GM08714 (cell line): ENCODE measurements around the gene HOXC10.

Experiments used
- H3K4me3 ChIP-seq: fragments of 200-500 bp; sonication (Bioruptor generic); 2 replicates; pipeline ENCODE4 v1.5.1; 2014; ENCODE audit warnings: mild to moderate bottlenecking, low read length, inconsistent platforms
- ZNF274 ChIP-seq: IDR thresholded peaks from 2 replicates; pipeline ENCODE4 v1.6.1; 2012; ENCODE audit warnings: mild to moderate bottlenecking, low read depth, low read length

The HOXC10 gene

DNA sequence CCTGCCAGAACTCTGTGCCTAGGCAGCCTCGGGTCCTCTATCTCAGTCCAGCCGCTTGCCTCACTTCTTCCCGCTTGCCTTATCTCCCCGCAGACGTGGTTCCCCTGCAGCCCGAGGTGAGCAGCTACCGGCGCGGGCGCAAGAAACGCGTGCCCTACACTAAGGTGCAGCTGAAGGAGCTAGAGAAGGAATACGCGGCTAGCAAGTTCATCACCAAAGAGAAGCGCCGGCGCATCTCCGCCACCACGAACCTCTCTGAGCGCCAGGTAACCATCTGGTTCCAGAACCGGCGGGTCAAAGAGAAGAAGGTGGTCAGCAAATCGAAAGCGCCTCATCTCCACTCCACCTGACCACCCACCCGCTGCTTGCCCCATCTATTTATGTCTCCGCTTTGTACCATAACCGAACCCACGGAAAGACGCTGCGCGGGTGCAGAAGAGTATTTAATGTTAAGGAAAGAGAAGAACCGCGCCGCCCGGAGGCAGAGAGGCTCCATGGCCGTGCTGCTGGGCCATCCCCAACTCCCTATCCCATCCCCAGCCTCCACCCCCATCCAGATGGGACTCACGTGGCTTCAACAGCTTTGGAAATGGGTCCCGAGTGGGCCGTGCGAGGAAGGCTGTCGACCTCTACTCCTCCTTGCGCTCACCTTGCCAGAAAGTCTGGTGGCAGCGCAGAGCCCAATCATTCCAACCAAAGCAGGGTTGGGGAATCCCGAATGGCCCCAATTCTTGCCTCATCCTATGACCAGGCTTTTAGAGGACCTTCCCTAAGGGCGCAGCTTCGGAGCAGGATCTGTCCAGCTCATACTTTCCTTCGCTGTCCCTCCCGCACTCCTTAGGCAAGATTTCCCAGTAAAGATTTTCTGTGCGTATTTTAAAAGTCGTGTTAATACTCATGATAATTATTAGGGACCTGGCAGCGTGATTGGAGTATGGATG is 39.8 kb upstream of the HOXC10 start:
- no peak for TF ChIP-seq ZNF274
- no peak overlapping the region for H3K4me3 ChIP-seq

DNA sequence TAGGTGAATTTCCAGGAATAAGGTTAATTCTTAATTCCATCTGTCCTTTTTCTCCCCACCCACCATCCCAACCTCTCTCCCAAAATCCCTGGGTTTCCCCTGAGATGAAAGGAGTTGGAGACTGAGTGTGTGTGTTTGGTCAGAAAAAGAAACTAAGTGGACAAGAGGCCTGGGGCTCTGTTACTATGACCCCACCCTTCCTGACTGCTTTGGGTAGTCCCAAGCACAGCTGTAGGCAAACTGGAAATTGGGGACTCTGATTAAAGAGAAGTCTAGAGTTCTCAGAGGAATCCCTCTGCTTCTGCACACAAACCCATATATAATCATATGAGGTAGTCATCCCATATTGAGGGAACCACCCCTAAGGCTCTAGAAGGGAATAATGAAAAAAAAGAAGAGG is 37.2 kb upstream of the HOXC10 start:
- no peak overlapping the region for H3K4me3 ChIP-seq
- TF ChIP-seq ZNF274, result no peak

DNA sequence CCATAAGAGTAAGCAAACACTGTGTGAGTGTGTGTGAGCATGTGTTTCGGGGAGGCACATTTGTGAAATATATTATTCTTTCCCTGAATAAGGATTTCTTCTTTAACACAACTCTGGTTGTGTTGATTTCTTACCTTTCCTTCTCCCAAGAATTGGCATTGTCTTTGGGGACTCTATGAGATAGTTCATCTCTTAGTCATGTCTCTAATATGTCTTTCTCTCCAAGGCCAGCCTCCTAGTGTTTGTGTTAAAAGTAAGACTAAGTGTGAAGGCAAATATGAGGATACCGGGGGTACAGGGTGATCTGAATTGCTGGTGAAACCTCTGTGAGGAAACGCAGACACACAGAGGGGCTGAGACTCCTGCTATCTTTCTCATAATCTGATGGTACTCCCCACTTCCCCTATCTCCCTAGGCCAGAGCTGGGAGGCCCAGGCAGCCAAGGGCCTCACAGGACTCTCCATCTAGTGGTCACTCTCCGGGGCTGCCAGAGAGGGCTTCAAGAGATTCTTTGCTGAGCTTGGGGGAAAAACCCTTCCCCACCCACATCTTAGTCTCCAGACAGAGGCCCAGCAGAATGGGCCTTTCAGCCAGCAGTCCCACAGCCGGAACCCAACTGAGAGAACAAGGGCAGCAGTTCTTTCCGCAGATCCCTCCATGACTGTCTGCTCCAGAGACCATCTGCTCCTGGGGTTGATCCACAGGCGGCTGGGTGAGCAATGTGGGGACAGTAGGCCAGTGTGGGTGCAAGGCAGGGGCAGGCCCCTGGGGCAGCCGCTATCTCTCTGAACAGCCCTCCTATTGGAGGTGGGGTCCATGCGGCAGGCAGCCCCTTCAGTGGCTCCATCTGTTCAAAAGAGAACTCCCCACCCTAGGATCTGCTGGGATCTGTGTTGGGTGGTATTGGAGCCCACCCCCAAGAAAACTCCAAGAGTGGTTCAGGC is 36.0 kb upstream of the HOXC10 start:
- H3K4me3 ChIP-seq, result no peak overlapping the region
- no peak for TF ChIP-seq ZNF274

DNA sequence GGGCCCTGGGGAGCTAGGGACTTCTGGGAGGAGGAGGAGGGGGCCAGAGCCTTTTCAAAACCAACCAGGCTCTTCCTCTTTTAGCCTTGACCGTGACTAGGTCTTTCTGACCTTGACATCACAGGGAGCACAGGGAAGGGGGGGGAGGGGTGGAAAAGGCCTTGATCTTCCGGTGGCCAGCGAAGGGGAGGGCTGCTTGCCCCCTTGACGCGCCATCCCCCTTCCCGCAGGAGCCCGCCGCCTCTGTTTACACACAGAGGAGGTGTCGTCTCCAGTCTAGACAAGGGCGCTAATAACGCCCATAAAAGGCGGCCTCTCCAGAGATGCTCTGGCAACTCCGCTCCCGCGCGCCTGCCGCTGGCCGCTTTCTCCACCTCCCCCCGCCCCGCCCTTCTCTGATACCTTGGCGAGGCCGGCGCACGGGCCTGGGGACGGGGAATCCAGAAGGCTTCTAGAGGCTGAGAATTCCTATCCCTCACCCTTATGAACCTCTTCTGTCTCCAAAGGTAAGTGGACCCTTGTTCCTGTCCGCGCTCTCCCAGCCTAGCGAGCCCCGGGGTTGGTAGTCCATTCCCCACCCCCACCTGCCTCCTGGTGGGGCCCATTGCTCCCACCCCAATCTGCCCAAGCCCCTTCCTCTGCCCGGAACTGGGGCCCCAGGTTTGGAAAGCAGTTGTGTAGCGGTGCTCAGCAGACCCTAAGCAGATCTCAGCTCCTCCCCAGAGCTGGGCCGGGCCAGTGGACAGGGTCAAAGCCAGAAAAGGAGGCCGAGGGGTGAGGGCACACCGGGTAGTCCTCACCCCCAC is 35.1 kb upstream of the HOXC10 start:
- TF ChIP-seq ZNF274, result no peak

DNA sequence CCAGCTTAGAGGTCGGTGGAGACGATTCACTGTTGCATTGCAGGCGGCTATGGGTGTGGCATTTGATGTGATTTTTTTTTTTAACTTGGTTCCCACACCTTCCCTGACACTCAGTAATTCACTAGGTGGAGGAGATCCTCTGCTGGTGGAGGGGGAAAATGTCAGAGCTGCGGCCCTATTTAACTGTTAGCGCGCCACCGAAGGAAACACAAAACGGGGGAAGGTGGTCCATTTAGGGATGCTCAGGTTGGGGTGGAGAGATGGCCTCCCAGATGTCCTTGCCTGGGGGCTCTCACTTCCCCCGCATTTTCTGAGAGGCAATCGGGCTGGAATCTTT is 34.5 kb upstream of the HOXC10 start:
- no peak overlapping the region for H3K4me3 ChIP-seq
- no peak for TF ChIP-seq ZNF274

More for the DNA sequence above, 35.1 kb upstream of the HOXC10 start:
- H3K4me3 ChIP-seq, result no peak overlapping the region

DNA sequence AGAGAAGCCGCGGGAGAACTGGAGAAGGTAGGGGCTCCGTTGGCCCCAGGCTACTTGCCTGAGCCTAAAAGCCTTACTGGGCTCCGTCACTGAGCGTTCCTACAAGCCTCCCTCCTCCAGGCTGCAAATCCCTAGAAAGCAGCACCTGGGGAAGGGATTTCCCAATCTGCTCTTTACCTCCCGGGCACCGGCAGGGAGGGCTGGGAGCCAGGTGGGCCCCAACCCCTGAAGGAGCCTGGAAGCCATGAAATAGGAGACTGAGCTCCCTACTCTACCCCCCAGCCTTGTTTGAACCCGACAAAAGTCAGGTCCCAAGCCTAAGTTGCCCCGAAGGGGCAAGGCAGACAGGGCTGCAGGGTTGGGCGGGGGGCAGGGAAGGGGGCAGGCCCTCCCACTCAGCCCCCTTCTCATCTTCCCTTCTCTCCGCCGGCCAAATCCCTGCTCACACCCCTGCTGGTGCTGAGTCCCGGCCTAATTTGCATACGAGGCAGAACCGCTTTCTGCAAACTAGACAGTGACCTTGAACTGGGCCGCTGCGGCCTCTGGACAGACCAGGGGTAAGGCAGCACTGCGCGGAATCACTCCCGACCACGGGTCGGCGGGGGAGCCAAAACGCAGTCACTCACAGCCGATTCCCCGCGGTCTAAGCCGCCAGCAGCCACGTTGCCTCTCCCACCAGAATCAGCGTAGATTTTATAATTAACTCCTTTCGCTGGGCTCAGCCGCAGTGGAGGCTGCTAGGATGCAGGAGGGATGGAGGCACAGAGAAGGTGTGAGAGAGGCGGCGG is 34.0 kb upstream of the HOXC10 start:
- H3K4me3 ChIP-seq, result no peak overlapping the region
- no peak for TF ChIP-seq ZNF274

DNA sequence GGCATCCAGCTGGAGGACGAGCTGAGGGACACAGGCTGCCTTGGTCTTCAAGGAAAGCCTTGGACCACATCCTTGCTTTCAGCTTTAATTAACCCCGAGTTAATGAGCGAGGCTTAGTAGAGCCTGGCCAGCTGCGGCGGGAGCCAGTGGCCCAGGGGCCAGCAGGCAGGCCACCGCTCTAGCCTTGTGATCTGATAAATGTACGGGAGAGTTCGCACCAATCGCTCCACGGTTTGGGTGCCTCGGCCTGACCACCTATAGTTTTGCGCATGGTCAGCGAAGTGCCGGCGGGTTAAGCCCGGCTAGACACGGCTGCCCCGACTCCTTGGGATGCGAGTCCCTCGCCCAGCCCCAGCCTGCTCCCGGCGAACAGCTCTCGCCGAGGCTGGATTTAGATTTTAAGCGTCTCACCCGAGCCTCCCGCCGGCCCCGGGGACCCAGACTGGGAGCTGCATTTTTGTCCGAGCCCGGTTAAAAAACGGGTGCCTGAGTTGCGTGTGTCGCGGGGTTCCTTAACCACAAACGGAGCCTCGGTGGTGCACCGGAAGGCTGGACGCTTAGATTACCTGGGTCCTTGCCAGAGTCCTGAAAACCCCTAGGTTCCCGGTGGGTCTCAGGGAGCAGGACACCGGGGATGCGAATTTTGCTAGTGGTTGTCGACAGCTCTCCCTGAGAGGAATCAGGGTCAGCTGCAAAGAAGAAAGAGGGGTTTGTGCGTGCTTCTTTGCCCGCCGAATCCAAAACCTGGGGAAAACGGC is 33.2 kb upstream of the HOXC10 start:
- H3K4me3 ChIP-seq, result no peak overlapping the region
- no peak for TF ChIP-seq ZNF274

DNA sequence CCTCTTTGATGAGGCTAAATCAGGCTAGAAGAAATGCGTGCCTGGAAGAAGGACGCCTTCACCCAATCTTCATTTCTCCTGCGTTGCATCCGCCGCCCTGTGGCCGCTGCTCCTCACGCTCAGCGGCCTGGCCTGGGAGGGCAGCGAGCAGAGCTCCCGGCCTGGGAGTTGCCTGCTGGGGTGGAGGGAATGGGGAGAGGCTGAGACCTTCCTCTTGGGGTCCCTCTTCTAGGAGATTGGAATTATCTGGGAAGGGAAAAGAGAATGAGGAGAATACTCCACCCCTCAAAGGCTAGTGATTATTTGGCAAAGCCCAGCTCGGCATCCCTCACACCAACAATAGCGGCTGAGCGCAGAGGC is 32.6 kb upstream of the HOXC10 start:
- no peak for TF ChIP-seq ZNF274
- H3K4me3 ChIP-seq, result no peak overlapping the region

DNA sequence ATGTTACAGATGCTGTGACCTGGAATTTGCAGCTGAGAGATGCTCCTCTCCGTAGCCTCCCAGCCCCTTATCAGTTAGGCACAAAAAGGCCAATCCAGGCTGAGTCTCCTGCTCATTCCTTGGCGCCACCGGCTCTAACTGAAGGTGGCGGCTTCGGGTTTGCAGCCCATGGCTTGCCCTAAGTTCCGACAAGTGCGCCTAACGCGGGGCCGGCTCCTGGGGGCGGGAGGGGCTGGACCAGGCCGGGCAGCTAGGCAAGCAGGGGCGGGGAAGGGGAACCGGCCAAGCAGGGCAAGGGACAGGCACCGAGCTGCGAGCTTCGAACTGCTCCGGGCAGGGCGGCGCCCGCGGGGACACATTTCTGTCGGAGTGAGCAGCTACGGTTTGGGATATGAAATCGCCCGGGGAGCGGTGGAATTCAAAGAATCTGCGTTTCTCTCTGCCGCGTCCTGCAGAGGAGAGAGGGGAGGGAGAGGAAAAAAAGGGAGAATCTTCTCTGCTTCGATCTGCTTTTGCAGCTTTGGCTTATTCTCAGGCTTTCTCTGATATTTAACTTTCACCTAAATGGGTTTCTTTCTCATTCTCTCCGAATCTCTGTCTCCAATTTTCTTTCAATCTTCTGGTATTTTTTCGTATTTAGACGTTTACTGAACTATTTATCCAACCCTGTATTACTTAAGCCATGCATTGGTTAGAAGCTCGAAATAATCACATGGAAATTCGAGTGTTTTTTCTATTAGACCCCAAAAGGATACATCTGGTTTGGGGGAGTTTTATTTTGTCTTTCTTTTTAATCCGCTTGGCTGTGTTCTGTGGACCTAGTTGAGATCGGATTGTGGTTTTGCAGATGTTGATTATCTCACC is 31.8 kb upstream of the HOXC10 start:
- TF ChIP-seq ZNF274, result no peak
- no peak overlapping the region for H3K4me3 ChIP-seq

DNA sequence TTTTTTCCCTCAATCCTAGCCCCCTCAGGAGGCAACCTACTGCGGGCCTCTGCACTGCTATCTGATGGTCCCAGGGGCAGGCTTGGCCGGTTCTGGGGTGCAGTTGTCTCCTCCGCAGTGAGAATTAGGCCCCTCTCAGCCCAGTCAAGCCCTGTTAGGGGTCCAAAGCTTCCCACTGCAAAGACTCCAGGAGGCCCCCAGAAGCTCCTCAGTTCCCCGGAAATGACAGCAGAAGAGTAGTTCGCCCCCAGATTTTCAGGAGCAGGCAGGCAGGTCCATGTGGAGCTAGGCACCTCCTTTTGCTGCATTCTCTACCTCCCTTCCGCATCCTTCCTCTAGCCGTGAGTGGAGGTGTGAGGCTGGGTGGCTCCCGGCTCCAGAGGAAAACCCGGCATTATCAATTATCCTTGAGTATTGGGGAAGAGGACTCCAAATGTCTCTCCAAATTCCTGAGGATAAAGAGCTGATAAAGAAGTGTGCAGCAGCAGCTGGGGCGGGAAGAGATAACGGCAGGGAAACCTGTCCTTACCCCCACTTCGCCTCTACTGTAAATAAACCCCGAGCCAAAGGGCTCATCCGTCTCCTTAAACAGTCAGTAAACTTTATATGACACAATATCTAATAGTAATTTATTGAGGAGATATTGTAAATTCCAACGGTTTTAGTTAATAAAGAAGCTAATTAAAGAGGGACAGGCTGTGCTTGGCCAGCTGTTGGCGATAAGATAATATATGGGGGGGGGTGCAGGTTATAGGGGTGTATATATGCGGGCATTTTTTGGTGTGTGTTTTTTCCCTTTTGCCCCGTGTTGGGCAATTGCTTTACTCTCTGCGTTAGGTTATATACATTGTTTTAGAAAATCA is 30.9 kb upstream of the HOXC10 start:
- H3K4me3 ChIP-seq, result no peak overlapping the region
- TF ChIP-seq ZNF274, result no peak

DNA sequence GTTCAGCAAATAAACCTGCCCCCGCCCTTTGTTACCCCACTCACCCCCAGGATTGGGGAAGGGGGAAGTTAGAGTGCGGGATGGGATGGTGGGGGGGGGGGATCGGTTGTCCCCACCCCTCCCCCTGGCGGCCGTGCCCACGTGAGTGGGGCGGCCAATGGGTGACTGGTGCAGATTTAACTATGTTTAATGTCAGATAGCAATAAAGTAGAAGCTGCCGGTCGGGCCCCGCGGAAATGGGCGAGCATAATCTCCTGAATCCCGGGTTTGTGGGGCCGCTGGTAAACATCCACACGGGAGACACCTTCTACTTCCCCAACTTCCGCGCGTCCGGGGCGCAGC is 30.3 kb upstream of the HOXC10 start, which contains the start of gene HOXC12:
HOXC12 (plus strand) TSS at position 210 of the 342 bp plus-strand sequence; CDS start at position 237, 27 bp downstream.
- TF ChIP-seq ZNF274, result no peak
- H3K4me3 ChIP-seq, result no peak within 1 kb of the TSS
